ENCODE results near the gene FBXO5.
"Not testable (repeated sequence)": the region's sequence is repeated elsewhere in the genome, so short reads cannot be mapped to it uniquely, and the experiment has no call there.

The FBXO5 gene

GRCh38 chr6:152982904-152983636 lies at the start of gene FBXO5:
Gene FBXO5, minus strand, starts transcription at chr6:152983041. Its CDS starts 82 bp downstream, at chr6:152982959.
- DNase-seq = peak; percentile 94

GRCh38 chr6:153032255-153032882 lies 49.5 kb upstream of the FBXO5 start:
- no peak for DNase-seq

GRCh38 chr6:153031335-153031955 lies 48.6 kb upstream of the FBXO5 start:
- DNase-seq = no peak

GRCh38 chr6:153028963-153029362 lies 46.1 kb upstream of the FBXO5 start:
- DNase-seq = no peak

- no peak for DNase-seq
These were observed 45.4 kb upstream of the FBXO5 start for GRCh38 chr6:153028286-153028685.

- no peak for DNase-seq
These were observed 44.6 kb upstream of the FBXO5 start for GRCh38 chr6:153027480-153027879.

GRCh38 chr6:153024709-153025017 lies 41.8 kb upstream of the FBXO5 start:
- DNase-seq = no peak

GRCh38 chr6:153023977-153024708 lies 41.3 kb upstream of the FBXO5 start:
- peak; percentile 48 for DNase-seq

GRCh38 chr6:153018355-153018754 lies 35.5 kb upstream of the FBXO5 start:
- no peak for DNase-seq

GRCh38 chr6:153016846-153017245 lies 34.0 kb upstream of the FBXO5 start:
- DNase-seq = no peak

GRCh38 chr6:153015094-153015640 lies 32.3 kb upstream of the FBXO5 start:
- no peak for DNase-seq

- no peak for DNase-seq
These were observed 30.6 kb upstream of the FBXO5 start for GRCh38 chr6:153013438-153013837.

- no peak for DNase-seq
These were observed 30.0 kb upstream of the FBXO5 start for GRCh38 chr6:153012856-153013255.

GRCh38 chr6:153003366-153003690 lies 20.5 kb upstream of the FBXO5 start:
- DNase-seq = no peak

- DNase-seq = peak; percentile 91
These were observed 19.9 kb upstream of the FBXO5 start, which contains the start of gene MTRF1L for GRCh38 chr6:153002613-153003365. Gene MTRF1L, minus strand, starts transcription at chr6:153002709. Its CDS starts 24 bp downstream, at chr6:153002685.

GRCh38 chr6:153001767-153002612 lies 19.1 kb upstream of the FBXO5 start:
- DNase-seq = no peak

- not testable (repeated sequence) for DNase-seq
These were observed 17.9 kb upstream of the FBXO5 start for GRCh38 chr6:153000790-153001189.

GRCh38 chr6:153000243-153000642 lies 17.4 kb upstream of the FBXO5 start:
- no peak for DNase-seq

GRCh38 chr6:152999538-152999937 lies 16.7 kb upstream of the FBXO5 start:
- not testable (repeated sequence) for DNase-seq

GRCh38 chr6:152993847-152994246 lies 11.0 kb upstream of the FBXO5 start:
- no peak for DNase-seq

- no peak for DNase-seq
These were observed 10.6 kb upstream of the FBXO5 start for GRCh38 chr6:152993431-152993830.

- no peak for DNase-seq
These were observed 4.1 kb upstream of the FBXO5 start for GRCh38 chr6:152986978-152987377.
